ENCODE data around the gene BRIP1.
A peak's percentile ranks its signal among the peaks of the same experiment; 100 is the strongest.
"Not testable (repeated sequence)": the region's sequence is repeated elsewhere in the genome, so short reads cannot be mapped to it uniquely, and the experiment has no call there.

The BRIP1 gene

DNA sequence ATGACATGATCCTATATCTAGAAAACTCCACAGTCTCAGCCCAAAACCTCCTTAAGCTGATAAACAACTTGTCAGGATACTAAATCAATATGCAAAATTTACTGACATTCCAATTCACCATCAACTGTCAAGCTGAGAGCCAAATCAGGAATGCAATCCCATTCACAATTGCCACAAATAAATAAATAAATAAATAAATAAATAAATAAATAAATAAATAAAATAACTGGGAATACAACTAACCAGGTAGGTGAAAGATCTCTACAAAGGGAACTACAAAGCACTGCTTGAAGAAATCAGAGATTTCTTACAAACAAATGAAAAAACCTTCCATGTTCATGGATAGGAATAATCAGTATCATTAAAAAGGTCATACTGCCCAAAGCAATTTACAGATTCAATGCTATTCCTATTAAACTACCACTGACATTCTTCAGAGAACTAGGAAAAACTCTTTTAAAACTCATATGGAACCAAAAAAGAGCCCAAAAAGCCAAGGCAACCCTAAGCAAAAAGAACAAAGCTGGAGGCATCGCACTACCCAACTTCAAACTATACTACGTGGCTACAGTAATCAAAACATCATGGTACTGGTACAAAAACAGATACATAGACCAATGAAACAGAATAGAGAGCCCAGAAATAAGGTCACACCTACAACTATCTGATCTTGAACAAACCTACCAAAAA, 37.7 kb downstream of the BRIP1 start:
- Histone ChIP-seq H3K4me2 (no peak overlapping the region), H3K4me3 (no peak overlapping the region), H3K36me3 (peaks cover 8 to 82% (median 69%) of the 10 kb centered on the region in 11 experiments; a peak in 20 of 22 replicates), H4K20me1 (no peaks in the 10 kb centered on the region), H3K9me3 (replicated peaks in 1 of 11) (peaks cover 21 to 57% (median 40%) of the 10 kb centered on the region in 11 experiments), H3K4me1 (no peaks in the 10 kb centered on the region), H3K27ac (no peak overlapping the region), H3K9ac (no peak overlapping the region), H3K27me3 (no peaks in the 10 kb centered on the region)
- no peak for TF ChIP-seq Cebpa-rat (IDR thresholded peaks at IDR 0.05)

DNA sequence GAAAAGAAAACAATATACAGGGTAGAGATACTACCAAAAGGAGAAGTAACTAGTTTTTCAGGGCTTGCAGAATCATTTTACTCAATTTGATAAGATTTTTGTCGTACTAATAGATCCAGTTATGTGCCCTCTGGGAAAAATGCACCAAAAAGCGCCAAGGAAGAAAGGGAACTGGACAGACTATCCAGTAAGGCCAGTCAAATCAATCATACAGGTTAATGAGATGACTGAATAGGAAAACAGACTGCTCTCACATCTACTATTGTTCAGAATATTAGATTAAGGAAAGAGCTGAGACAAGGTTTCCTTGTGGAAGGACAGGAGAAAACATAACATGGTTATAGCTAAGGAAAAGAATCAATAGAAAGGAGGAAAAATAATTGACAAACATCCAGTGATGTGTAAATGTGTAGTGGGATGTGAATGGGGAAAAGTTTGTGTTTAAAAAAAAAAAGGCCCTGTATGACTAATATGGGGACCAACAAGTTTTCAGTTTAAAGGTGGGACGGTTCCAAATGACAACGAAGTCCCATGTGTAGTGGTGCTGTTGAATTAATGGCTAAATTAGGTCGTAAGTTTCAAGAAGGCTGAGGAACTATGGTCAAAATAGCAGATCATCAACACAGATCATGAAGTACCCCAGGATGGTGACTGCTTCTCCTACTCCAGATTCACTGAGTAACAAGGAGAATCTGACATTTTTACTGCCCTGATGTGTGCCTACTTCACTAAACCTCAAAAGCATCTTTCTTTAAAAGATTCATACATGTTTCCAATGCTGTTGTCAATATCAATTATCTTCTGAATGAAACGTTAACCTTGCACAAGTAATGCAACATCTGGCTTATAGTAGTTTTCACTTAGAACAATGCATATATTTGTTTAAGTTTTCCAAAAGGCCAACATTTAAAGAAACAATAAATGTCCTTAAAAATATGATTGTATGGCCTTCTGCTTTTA, 40.7 kb downstream of the BRIP1 start:
- no peak for TF ChIP-seq Cebpa-rat (IDR thresholded peaks at IDR 0.05)
- Histone ChIP-seq H3K27ac (no peak overlapping the region), H4K20me1 (no peaks in the 10 kb centered on the region), H3K4me1 (no peaks in the 10 kb centered on the region), H3K9ac (no peak overlapping the region), H3K4me2 (no peak overlapping the region), H3K27me3 (no peaks in the 10 kb centered on the region), H3K4me3 (no peak overlapping the region), H3K36me3 (peaks cover 11 to 98% (median 66%) of the 10 kb centered on the region in 11 experiments; a peak in 20 of 22 replicates), H3K9me3 (replicated peaks in 1 of 11) (peaks cover 22 to 48% (median 29%) of the 10 kb centered on the region in 11 experiments)

DNA sequence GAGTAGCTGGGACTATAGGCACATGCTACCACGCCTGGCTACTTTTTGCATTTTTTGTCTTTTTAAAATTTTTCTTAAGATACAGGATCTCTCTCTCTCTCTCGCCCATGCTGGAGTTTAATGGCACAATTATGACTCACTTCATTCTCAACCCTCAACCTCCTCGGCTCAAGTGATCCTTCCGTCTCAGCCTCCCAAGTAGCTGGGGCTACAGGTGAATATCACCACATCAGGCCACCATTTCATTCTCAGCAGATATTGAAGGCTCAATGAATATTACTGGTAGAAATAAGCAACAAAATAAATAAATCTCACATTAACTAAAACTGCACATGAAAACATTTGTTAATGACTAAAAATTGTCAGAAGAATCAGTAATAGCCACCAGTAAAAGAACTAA, 41.7 kb downstream of the BRIP1 start:
- H3K27me3 ChIP-seq, result no peaks in the 10 kb centered on the region
- no peak overlapping the region for H3K4me3 ChIP-seq
- peaks cover 16 to 41% (median 22%) of the 10 kb centered on the region in 11 experiments for H3K9me3 ChIP-seq (replicated peaks in 1 of 11)
- peaks cover 11 to 91% (median 56%) of the 10 kb centered on the region in 11 experiments; a peak in 20 of 22 replicates for H3K36me3 ChIP-seq
- H3K9ac ChIP-seq, result no peak overlapping the region
- peaks cover 0 to 9% (median 3%) of the 10 kb centered on the region in 10 experiments; a peak in 10 of 20 replicates for H3K4me1 ChIP-seq
- H3K27ac ChIP-seq, result no peak overlapping the region
- no peaks in the 10 kb centered on the region for H4K20me1 ChIP-seq
- no peak for TF ChIP-seq Cebpa-rat (IDR thresholded peaks at IDR 0.05)
- no peak overlapping the region for H3K4me2 ChIP-seq

DNA sequence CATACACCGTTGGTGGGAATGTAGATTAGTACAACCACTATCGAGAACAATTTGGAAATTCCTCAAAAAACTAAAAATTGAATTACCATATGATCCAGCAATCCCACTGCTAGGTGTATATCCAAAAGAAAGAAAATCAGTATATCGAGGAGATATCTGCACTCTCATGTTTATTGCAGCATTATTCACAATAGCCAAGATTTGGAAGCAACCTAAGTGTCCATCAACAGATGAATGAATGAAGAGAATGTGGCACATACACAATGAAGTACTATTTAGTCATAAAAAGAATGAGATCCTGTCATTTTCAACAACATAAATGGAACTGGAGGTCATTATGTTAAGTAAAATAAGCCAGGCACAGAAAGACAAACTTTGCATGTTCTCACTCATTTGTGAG, 44.1 kb downstream of the BRIP1 start:
- not testable (repeated sequence) for H4K20me1 ChIP-seq, H3K27me3 ChIP-seq, H3K9ac ChIP-seq, H3K27ac ChIP-seq, H3K4me3 ChIP-seq, H3K4me2 ChIP-seq
- Histone ChIP-seq H3K4me1 (peaks cover 0 to 26% (median 9%) of the 10 kb centered on the region in 10 experiments; a peak in 11 of 20 replicates), H3K36me3 (peaks cover 11 to 85% (median 35%) of the 10 kb centered on the region in 11 experiments; a peak in 20 of 22 replicates), H3K9me3 (replicated peaks in 1 of 11) (peaks cover 12 to 27% (median 15%) of the 10 kb centered on the region in 11 experiments)

DNA sequence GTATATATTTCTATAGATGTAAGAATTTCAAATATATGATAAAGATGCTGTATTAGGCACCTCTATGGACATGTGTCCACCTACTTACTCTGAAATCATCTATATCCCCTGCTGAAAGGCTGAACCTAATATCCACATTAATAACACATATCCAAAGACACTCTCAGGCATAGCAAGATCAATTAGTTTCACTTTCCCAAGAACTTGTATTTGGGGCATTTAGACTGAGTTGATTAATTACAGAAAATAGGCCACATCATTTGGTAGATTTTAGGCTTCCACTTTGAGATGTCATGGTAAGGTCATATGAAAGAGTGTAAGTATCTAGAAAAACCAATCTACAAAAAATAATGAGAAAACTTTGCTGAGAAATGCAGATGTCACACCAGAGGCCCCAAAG, 45.1 kb downstream of the BRIP1 start:
- Histone ChIP-seq H3K27me3 (no peaks in the 10 kb centered on the region), H3K4me2 (no peak overlapping the region), H3K9me3 (replicated peaks in 1 of 11) (peaks cover 12 to 22% (median 15%) of the 10 kb centered on the region in 11 experiments), H3K27ac (no peak overlapping the region), H3K4me1 (peaks cover 0 to 29% (median 9%) of the 10 kb centered on the region in 10 experiments; a peak in 11 of 20 replicates), H3K36me3 (peaks cover 11 to 85% (median 35%) of the 10 kb centered on the region in 11 experiments; a peak in 20 of 22 replicates), H3K9ac (no peak overlapping the region), H4K20me1 (no peaks in the 10 kb centered on the region), H3K4me3 (no peak overlapping the region)
- no peak for TF ChIP-seq Cebpa-rat (IDR thresholded peaks at IDR 0.05)

DNA sequence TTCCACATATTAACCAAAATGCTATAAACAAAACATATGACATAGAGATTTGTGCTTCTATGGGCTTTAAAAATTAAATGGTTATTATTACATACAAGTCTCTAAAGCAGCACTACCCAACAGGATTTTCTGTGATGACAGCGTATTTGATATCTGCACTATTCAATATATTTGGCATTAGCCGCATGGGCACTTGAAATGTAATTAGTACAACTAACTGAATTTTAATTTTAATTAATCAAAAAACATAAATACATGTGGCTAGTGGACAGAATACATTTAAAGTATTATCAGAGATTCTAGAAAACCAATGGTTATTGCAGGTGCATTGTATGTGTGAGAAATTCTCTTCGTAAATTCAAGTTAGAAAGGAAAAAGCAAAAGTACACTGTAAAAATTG, 45.9 kb downstream of the BRIP1 start:
- Histone ChIP-seq H3K27ac (no peak overlapping the region; a peak in 1 of 22 replicates), H3K9ac (no peak overlapping the region), H4K20me1 (no peaks in the 10 kb centered on the region), H3K36me3 (peaks cover 11 to 81% (median 27%) of the 10 kb centered on the region in 11 experiments; a peak in 20 of 22 replicates), H3K9me3 (replicated peaks in 1 of 11) (peaks cover 12 to 20% (median 15%) of the 10 kb centered on the region in 11 experiments), H3K4me2 (peak overlapping the region in 2 of 11 experiments; percentile 77 to 82; a peak in 2 of 22 replicates), H3K4me3 (no peak overlapping the region), H3K4me1 (peaks cover 0 to 37% (median 9%) of the 10 kb centered on the region in 10 experiments; a peak in 11 of 20 replicates), H3K27me3 (no peaks in the 10 kb centered on the region)
- no peak for TF ChIP-seq Cebpa-rat (IDR thresholded peaks at IDR 0.05)

DNA sequence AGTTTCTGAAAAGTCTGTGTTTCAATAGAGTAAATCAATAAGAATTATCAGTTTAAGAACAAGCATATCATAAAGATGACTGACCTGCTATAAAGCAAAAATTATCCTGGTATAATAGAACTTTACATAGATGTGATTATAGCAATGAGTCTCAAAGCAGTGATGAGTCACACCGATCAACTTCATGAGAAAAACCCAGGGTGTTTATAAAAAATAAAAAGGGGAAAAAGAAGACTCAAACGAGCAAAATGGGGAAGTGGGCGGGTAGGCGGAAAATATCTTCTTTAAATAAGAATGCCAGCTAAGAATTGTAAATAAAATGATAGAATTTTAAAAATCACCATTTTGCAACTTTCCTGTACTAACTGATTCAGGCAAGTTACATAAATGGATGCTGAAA, 46.8 kb downstream of the BRIP1 start:
- Histone ChIP-seq H3K9me3 (replicated peaks in 1 of 11) (peaks cover 9 to 13% (median 12%) of the 10 kb centered on the region in 11 experiments), H4K20me1 (no peaks in the 10 kb centered on the region), H3K4me3 (no peak overlapping the region), H3K4me1 (peaks cover 0 to 46% (median 9%) of the 10 kb centered on the region in 10 experiments; a peak in 11 of 20 replicates), H3K27me3 (no peaks in the 10 kb centered on the region), H3K36me3 (peaks cover 11 to 81% (median 23%) of the 10 kb centered on the region in 11 experiments; a peak in 20 of 22 replicates), H3K27ac (peak overlapping the region in 4 of 11 experiments; percentile 36 to 53 (median 50); a peak in 8 of 22 replicates), H3K4me2 (peak overlapping the region in 5 of 11 experiments; percentile 4 to 82 (median 64); a peak in 8 of 22 replicates), H3K9ac (no peak overlapping the region)
- TF ChIP-seq Cebpa-rat (IDR thresholded peaks at IDR 0.05), result no peak

DNA sequence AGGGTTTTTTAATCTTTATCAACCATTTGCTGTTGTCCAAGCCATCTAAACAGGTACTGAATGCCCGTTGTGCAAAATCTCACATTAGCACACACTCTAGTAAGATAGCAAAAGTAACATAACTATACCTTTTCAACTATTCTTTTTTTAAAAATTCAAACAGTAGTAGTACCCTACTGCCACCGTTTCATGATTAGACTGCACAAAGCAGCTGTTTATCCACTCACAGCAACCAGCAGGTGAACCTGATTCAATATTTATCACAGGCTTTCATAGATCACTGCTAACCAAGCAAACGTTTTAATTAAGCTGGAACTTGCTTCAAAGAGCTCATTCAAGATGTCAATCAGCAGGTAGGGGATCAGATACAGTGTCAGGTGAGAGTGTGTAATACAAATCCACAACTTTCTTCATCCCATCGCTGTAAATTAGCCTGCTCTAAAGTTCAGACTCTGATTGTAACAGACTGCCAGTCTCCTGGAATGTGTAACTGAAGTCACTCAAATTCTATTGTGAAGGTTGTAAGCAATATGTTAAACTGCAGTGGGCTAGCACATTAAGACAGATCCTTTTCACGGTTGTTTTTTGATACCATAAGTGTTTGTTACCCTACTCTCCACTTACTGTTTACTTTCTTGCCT, 47.3 kb downstream of the BRIP1 start:
- H3K4me2 ChIP-seq, result peak overlapping the region in 5 of 11 experiments; percentile 4 to 82 (median 64); a peak in 8 of 22 replicates
- TF ChIP-seq Cebpa-rat (IDR thresholded peaks at IDR 0.05), result no peak
- peaks cover 0 to 51% (median 9%) of the 10 kb centered on the region in 10 experiments; a peak in 11 of 20 replicates for H3K4me1 ChIP-seq
- H4K20me1 ChIP-seq, result no peaks in the 10 kb centered on the region
- H3K27me3 ChIP-seq, result no peaks in the 10 kb centered on the region
- H3K36me3 ChIP-seq, result peaks cover 5 to 81% (median 22%) of the 10 kb centered on the region in 11 experiments; a peak in 20 of 22 replicates
- peaks cover 4 to 9% (median 6%) of the 10 kb centered on the region in 11 experiments for H3K9me3 ChIP-seq (replicated peaks in 1 of 11)
- H3K27ac ChIP-seq, result peak overlapping the region in 3 of 11 experiments; percentile 16 to 53 (median 36); a peak in 4 of 22 replicates
- no peak overlapping the region for H3K9ac ChIP-seq
- H3K4me3 ChIP-seq, result no peak overlapping the region
